RWPE2 (cell line): ENCODE results near the gene LRP1B.

Source experiments
- ATAC-seq: fragments of 200-7000 bp; cut with Tn5 transposase; 3 replicates; pipeline ENCODE4 v1.9.1; 2021; ENCODE audit warnings: low read depth
- DNase-seq: peaks from one replicate; pipeline ENCODE4 v3.0.0-alpha.2; 2020; ENCODE audit warnings: low spot score
- H3K27ac ChIP-seq: fragments of 450-650 bp; 2 replicates; pipeline ENCODE4 v1.5.1; 2017; ENCODE audit warnings: mild to moderate bottlenecking; ENCODE audit not compliant: poor library complexity, severe bottlenecking
- H3K27me3 ChIP-seq: fragments of 250-450 bp; sonication (Bioruptor Pico); 2 replicates; pipeline ENCODE4 v1.5.1; 2021; ENCODE audit warnings: mild to moderate bottlenecking, moderate library complexity; ENCODE audit not compliant: insufficient read depth, poor library complexity, severe bottlenecking
- H3K36me3 ChIP-seq: fragments of 250-450 bp; sonication (Bioruptor Pico); 2 replicates; pipeline ENCODE4 v1.5.1; 2020; ENCODE audit warnings: low read depth, mild to moderate bottlenecking, moderate library complexity
- H3K4me1 ChIP-seq: fragments of 250-450 bp; sonication (Bioruptor Pico); 2 replicates; pipeline ENCODE4 v1.5.1; 2021; ENCODE audit warnings: mild to moderate bottlenecking, moderate library complexity; ENCODE audit not compliant: insufficient read depth, poor library complexity, severe bottlenecking
- H3K4me3 ChIP-seq: fragments of 250-450 bp; sonication (Bioruptor Pico); 2 replicates; pipeline ENCODE4 v1.5.1; 2021; ENCODE audit warnings: mild to moderate bottlenecking, moderate library complexity; ENCODE audit not compliant: severe bottlenecking
- H3K9me3 ChIP-seq: fragments of 250-450 bp; sonication (Bioruptor Pico); 2 replicates; pipeline ENCODE4 v1.5.1; 2021; ENCODE audit warnings: mild to moderate bottlenecking, moderate library complexity; ENCODE audit not compliant: severe bottlenecking
- CTCF ChIP-seq: fragments of 450-650 bp; IDR thresholded peaks from one replicate; pipeline ENCODE4 v1.5.1; 2017; ENCODE audit warnings: mild to moderate bottlenecking, moderate library complexity; ENCODE audit not compliant: poor library complexity, severe bottlenecking

LRP1B gene

GRCh38 chr2:141698500-141698899, 432.3 kb downstream of the LRP1B start:
- no peak for DNase-seq
- no peak for TF ChIP-seq CTCF
- Histone ChIP-seq H3K9me3 (no peaks in the 10 kb centered on the region), H3K27ac (no peak overlapping the region), H3K36me3 (no peaks in the 10 kb centered on the region), H3K27me3 (no peaks in the 10 kb centered on the region), H3K4me1 (no peaks in the 10 kb centered on the region), H3K4me3 (no peak overlapping the region)
- no peak for ATAC-seq

GRCh38 chr2:141697035-141697434, 433.8 kb downstream of the LRP1B start:
- no peak overlapping the region for H3K27ac ChIP-seq
- H3K4me3 ChIP-seq: no peak overlapping the region
- no peak for DNase-seq
- no peaks in the 10 kb centered on the region for H3K9me3 ChIP-seq
- H3K27me3 ChIP-seq: no peaks in the 10 kb centered on the region
- TF ChIP-seq CTCF: no peak
- no peaks in the 10 kb centered on the region for H3K36me3 ChIP-seq
- no peak for ATAC-seq
- no peaks in the 10 kb centered on the region for H3K4me1 ChIP-seq

GRCh38 chr2:141694180-141694579, 436.6 kb downstream of the LRP1B start:
- H3K36me3 ChIP-seq: no peaks in the 10 kb centered on the region
- DNase-seq: no peak
- no peak for TF ChIP-seq CTCF
- no peaks in the 10 kb centered on the region for H3K9me3 ChIP-seq
- H3K27me3 ChIP-seq: no peaks in the 10 kb centered on the region
- no peak for ATAC-seq
- no peak overlapping the region for H3K4me3 ChIP-seq
- H3K27ac ChIP-seq: no peak overlapping the region
- H3K4me1 ChIP-seq: no peaks in the 10 kb centered on the region

- DNase-seq (no peak), ATAC-seq (no peak)
- no peak overlapping the region for H3K27ac ChIP-seq
- H3K4me1 ChIP-seq: no peaks in the 10 kb centered on the region
- no peak for TF ChIP-seq CTCF
- H3K9me3 ChIP-seq: no peaks in the 10 kb centered on the region
- no peak overlapping the region for H3K4me3 ChIP-seq
- no peaks in the 10 kb centered on the region for H3K36me3 ChIP-seq
- no peaks in the 10 kb centered on the region for H3K27me3 ChIP-seq
These were observed 438.0 kb downstream of the LRP1B start for GRCh38 chr2:141692829-141693228.

- no peak overlapping the region for H3K4me3 ChIP-seq
- H3K27ac ChIP-seq: no peak overlapping the region
- H3K27me3 ChIP-seq: no peaks in the 10 kb centered on the region
These were observed 454.7 kb downstream of the LRP1B start for GRCh38 chr2:141676139-141676538.

More at GRCh38 chr2:141676139-141676538, 454.7 kb downstream of the LRP1B start:
- no peaks in the 10 kb centered on the region for H3K4me1 ChIP-seq
- H3K9me3 ChIP-seq: no peaks in the 10 kb centered on the region
- H3K36me3 ChIP-seq: no peaks in the 10 kb centered on the region
- DNase-seq (no peak), ATAC-seq (no peak)
- no peak for TF ChIP-seq CTCF
